ENCODE data around the gene GPR17.

DNA sequence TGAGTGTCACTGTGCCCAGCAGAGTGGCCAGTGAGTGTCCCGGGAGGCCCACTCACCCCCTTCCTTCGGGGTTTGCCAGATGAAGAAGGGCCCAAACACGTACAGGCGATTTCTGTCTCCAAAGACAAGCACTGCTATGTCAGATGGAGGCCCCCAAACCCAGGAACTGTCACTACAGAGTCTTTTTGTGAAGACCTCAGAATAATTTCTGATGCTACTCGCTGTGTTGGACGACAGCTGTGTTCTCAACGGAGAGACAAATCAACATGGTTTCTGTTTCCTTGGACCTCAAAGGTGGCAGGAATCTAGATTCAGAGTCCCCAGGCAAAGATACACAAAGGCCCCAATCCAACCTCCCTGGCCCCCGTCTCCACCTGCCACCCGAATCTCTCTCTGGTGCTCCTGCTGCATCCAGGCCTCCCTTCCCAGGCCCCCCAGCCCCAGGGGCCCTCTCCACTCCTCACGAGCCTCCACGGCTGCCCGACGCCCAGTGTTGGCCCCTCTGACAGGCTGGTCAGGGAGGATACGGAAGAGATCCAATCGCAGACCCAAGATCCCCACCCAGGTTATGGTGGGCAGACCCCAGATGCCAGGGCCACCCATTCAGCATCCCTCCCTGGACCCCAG is 2.4 kb upstream of the GPR17 start:
- TF ChIP-seq, protein P1, sequence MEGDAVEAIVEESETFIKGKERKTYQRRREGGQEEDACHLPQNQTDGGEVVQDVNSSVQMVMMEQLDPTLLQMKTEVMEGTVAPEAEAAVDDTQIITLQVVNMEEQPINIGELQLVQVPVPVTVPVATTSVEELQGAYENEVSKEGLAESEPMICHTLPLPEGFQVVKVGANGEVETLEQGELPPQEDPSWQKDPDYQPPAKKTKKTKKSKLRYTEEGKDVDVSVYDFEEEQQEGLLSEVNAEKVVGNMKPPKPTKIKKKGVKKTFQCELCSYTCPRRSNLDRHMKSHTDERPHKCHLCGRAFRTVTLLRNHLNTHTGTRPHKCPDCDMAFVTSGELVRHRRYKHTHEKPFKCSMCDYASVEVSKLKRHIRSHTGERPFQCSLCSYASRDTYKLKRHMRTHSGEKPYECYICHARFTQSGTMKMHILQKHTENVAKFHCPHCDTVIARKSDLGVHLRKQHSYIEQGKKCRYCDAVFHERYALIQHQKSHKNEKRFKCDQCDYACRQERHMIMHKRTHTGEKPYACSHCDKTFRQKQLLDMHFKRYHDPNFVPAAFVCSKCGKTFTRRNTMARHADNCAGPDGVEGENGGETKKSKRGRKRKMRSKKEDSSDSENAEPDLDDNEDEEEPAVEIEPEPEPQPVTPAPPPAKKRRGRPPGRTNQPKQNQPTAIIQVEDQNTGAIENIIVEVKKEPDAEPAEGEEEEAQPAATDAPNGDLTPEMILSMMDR (conservative IDR thresholded peaks at IDR 0.05; ENCODE audit: low read length) = no peak
- TF ChIP-seq EZH2phosphoT487 (IDR thresholded peaks at IDR 0.05; ENCODE audit: borderline replicate concordance, low read depth, low read length) = no peak

Data from OCI-LY7 (cell line).